Measurements from ENCODE around the gene ATP5ME.

ATP5ME gene

DNA sequence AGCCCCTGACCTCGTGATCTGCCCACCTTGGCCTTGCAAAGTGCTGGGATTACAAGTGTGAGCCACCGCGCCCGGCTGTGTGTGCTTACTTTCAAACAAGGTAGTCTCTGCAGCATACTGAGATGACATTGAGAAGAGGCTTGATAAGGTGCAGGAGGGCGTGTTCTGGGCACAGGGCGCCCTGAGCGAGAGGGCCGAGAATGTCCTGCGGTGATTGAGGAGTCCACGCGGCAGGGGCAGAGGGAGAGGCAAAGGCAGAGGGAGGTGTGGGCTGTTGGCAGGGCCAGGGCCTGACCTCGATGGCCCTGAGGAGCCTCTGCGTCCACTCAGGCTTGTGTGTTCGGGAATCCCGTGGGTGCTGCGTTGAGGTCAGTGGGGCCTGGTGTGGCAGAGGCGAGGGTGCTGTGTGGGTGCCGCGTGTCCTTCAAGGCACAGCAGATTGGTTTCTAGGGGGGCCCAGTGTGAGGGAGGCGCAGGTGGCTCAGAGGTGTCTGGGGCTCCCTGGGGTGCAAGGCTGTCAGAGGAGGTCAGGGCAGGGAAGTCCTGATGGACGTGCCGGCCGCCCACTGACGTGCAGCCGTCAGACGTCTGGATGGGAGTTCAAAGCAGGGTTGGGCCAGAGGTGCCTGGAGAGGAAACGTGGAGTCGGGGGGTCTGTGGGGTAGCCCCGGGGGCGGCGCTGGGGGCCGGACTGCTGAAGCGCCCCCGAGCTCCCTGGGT, 43.7 kb upstream of the ATP5ME start:
- H3K27ac ChIP-seq: no peak overlapping the region

DNA sequence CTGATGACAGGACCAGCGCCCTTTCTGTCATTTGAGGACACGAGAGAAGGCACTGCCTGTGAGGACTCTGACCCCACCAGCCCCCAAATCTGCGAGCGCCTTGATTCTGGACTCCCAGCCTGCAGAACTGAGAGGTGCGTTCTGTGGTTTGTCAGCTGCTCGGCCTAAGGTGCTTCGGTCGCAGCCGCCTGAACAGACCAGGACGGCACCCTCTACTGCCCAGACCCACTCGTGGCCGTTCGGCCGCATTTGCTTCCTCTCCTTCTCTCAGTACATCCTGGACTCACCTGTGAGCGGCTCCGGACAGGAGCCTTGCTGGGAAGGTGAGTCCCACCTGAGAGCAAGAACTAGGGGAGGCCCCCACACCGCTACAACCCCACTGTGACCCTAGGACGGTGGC, 40.0 kb upstream of the ATP5ME start:
- TF ChIP-seq, protein P1, sequence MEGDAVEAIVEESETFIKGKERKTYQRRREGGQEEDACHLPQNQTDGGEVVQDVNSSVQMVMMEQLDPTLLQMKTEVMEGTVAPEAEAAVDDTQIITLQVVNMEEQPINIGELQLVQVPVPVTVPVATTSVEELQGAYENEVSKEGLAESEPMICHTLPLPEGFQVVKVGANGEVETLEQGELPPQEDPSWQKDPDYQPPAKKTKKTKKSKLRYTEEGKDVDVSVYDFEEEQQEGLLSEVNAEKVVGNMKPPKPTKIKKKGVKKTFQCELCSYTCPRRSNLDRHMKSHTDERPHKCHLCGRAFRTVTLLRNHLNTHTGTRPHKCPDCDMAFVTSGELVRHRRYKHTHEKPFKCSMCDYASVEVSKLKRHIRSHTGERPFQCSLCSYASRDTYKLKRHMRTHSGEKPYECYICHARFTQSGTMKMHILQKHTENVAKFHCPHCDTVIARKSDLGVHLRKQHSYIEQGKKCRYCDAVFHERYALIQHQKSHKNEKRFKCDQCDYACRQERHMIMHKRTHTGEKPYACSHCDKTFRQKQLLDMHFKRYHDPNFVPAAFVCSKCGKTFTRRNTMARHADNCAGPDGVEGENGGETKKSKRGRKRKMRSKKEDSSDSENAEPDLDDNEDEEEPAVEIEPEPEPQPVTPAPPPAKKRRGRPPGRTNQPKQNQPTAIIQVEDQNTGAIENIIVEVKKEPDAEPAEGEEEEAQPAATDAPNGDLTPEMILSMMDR (IDR thresholded peaks at IDR 0.05): no peak
- DNase-seq (ENCODE audit: low spot score): no peak
- no peak overlapping the region for H3K27ac ChIP-seq
- no peak overlapping the region for H3K4me3 ChIP-seq

More for the DNA sequence above, 43.7 kb upstream of the ATP5ME start:
- no peak for DNase-seq (ENCODE audit: low spot score)
- TF ChIP-seq, protein P1 (IDR thresholded peaks at IDR 0.05): no peak
- H3K4me3 ChIP-seq: no peak overlapping the region

DNA sequence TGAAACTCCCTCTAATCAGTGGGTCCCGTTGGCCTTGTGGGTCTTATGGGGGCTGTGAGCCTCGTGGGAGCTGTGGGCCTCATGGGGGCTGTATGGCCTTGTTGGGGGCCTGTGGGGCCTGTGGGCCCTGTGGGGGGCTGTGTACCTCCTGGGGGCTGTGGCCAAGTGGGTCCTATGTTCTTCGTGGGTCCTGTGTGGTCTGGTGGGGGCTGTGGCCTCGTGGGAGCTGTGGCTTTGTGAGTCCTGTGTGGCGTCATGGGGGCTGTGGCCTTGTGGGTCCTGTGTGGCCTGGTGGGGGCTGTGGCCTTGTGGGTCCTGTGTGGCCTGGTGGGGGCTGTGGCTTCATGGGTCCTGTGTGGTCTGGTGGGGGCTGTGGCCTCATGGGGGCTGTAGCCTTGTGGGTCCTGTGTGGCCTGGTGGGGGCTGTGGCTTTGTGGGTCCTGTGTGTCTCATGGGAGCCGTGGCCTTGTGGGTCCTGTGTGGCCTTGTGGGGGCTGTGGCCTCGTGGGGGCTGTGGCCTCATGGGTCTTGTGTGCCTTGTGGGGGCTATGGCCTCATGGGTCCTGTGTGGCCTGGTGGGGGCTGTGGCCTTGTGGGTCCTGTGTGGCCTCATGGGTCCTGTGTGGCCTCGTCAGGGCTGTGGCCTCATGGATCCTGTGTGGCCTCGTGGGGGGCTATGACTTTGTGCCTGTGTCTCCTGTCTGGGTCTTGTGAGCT, 39.0 kb upstream of the ATP5ME start:
- Histone ChIP-seq H3K27ac (no peak overlapping the region), H3K4me3 (no peak overlapping the region)
- DNase-seq (ENCODE audit: low spot score): no peak
- TF ChIP-seq, protein P1 (IDR thresholded peaks at IDR 0.05): no peak

DNA sequence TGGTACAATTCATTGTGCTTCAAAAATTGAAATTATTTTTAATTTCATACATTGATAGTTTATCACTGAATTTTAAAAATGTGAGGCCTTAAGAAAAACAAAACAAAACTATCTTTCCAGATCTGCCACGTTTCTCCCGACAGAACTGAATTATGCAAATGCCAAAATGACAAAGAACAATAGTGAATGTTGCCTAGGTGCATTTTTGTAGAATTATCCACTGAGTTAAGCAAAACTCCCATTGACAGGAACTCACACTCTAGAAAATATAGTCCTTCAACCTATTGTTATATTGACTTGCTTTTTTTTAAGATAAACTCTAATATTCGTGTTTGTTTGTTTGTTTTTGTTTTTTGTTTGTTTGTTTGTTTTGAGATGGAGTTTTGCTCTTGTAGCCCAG, 38.0 kb upstream of the ATP5ME start:
- no peak overlapping the region for H3K4me3 ChIP-seq
- H3K27ac ChIP-seq: no peak overlapping the region
- TF ChIP-seq, protein P1 (IDR thresholded peaks at IDR 0.05): no peak
- DNase-seq (ENCODE audit: low spot score): no peak

DNA sequence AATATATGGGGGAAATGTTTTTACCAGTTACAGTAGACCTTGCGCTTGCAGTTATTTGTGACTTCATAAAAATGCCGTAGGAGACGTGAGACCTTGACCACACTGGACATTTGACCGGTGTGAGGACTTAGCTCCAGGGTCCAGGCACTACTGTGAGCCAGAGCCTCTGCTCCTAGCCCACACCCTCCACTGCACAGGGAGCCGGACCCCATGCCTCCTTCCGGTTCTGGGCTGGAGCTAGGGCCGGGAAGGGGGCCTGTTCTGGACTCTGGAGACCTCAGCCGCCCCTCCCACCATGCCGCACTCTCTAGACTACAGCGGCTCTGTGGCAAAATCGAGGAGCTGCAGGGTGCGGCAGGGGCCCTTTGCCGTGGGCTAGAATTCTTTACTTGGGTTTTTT, 36.8 kb upstream of the ATP5ME start:
- TF ChIP-seq, protein P1 (IDR thresholded peaks at IDR 0.05): no peak
- Histone ChIP-seq H3K27ac (no peak overlapping the region), H3K4me3 (no peak overlapping the region)
- DNase-seq (ENCODE audit: low spot score): no peak

DNA sequence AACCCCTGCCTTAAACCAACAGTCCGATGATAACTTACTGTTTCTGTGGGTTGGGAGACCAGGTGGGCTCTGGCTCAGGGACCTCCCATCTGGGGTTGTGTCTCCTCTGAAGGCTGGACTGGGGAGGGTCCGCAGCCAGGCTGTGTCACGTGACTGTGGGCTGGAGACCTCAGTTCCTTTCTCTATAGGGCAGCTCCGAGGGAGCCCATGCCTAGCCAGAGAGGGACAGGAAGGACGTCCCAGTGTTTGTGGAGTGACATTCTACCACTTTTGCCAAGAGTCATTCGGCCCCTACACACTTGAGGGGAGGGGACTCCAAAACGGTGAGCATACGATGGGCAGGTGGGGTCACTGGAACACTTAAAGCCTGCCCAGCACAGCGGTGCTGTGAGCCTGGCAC, 36.0 kb upstream of the ATP5ME start:
- H3K27ac ChIP-seq: no peak overlapping the region
- TF ChIP-seq, protein P1 (IDR thresholded peaks at IDR 0.05): no peak
- no peak overlapping the region for H3K4me3 ChIP-seq
- no peak for DNase-seq (ENCODE audit: low spot score)

DNA sequence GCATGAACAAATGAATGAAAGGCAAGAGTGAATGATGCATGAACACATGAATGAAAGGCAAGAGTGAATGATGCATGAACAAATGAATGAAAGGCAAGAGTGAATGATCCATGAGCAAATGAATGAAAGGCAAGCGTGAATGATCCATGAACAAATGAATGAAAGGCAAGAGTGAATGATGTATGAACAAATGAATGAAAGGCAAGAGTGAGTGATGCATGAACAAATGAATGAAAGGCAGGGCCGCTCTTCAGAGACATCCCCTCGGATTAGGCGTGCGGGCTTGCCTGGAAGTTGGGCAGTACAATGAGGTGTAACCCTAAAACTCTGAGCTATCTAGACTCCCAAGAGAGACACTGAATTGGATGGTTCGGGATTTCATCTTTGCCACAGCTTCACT, 35.3 kb upstream of the ATP5ME start:
- TF ChIP-seq, protein P1 (IDR thresholded peaks at IDR 0.05): no peak
- no peak overlapping the region for H3K4me3 ChIP-seq
- DNase-seq (ENCODE audit: low spot score): no peak
- H3K27ac ChIP-seq: no peak overlapping the region

Measured in coronary artery (tissue), 2 donors.